Activated CD4-positive, alpha-beta T cell treated with anti-CD3 and anti-CD28 coated beads for 36 hours (primary cell): ENCODE results near the gene ABHD8. TPM values are rescaled to one million over a fixed set of nuclear protein-coding genes. Genes with fewer than 3 reads are reported as not detected.

Experiments used
- ATAC-seq: fragments of 200-7000 bp; cut with Tn5 transposase; one replicate; pipeline ENCODE4 v1.10.0; 2021; ENCODE audit warnings: mild to moderate bottlenecking, moderate library complexity
- CTCF ChIA-PET: fragments of 350-600 bp; sonication (Branson Sonifier 250); formaldehyde crosslinking; loops from one replicate; lab custom pipeline; 2021; ENCODE audit warnings: antibody characterized with exemption; lab: Charles Lee
- POLR2A ChIA-PET: fragments of 350-600 bp; sonication (Branson Sonifier 250); formaldehyde crosslinking; loops from one replicate; lab custom pipeline; 2021; ENCODE audit warnings: antibody characterized with exemption, inconsistent platforms; lab: Charles Lee
- DNase-seq: peaks from one replicate; pipeline ENCODE4 v3.0.0-alpha.2; 2020
- H3K27ac Mint-ChIP-seq: one replicate; pipeline ENCODE4 v1.8.0; 2021; ENCODE audit warnings: mixed read lengths
- H3K27me3 Mint-ChIP-seq: one replicate; pipeline ENCODE4 v1.8.0; 2021; ENCODE audit warnings: mixed read lengths
- H3K36me3 Mint-ChIP-seq: one replicate; pipeline ENCODE4 v1.8.0; 2021; ENCODE audit warnings: low read depth, mixed read lengths
- H3K4me1 Mint-ChIP-seq: one replicate; pipeline ENCODE4 v1.8.0; 2021; ENCODE audit warnings: mixed read lengths
- H3K4me3 Mint-ChIP-seq: one replicate; pipeline ENCODE4 v1.8.0; 2021; ENCODE audit warnings: mild to moderate bottlenecking, moderate library complexity, mixed read lengths
- H3K9me3 Mint-ChIP-seq: one replicate; pipeline ENCODE4 v1.8.0; 2021; ENCODE audit warnings: low read depth, mixed read lengths
- intact Hi-C, 2 experiments: fragments of 100-400 bp; cut with DNase I in 1 of 2; cut with micrococcal nuclease in 1 of 2; formaldehyde crosslinking; loops; one replicate each; pipeline versions ENCODE4 v1.14.2 to v1.15.1; 2022 to 2024; cut with DNase I, micrococcal nuclease
- total RNA-seq, 2 experiments: library from RNA; stranded (reverse); gene quantifications; one replicate each; pipeline ENCODE4 v1.2.3, GENCODE V29; 2021

The ABHD8 gene
- total RNA-seq, 2 experiments from 2014 or later: 6.1 to 8.0 TPM

DNA sequence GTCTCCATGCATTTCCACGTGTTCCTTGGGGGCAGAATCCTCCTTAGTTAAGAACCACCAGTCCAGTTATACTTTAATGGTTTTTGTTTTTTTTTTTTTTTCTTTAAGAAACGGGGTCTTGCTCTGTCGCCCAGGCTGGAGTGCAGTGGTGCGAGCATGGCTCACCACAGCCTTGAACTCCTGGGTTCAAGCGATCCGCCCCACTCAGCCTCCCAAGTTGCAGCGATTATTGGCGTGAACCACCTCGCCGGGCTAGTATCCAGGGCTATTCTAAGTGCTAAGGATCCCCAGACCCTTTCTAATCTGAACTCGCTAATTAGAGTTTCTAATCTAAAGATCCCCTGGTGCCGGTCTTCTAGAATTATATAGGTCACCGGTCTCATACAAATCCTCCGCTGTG is 9.6 kb downstream of the ABHD8 start:
- Mint-ChIP-seq H3K4me1 (peaks cover 5% of the 10 kb centered on the region), H3K9me3 (no peaks in the 10 kb centered on the region), H3K4me3 (no peak overlapping the region), H3K36me3 (peaks cover 10% of the 10 kb centered on the region), H3K27me3 (no peaks in the 10 kb centered on the region), H3K27ac (no peak overlapping the region)
- CTCF ChIA-PET: interaction anchor here (0.6 to 3.4 kb wide), 12 partner anchors 11 to 504 kb away, joined by 3 to 24 read pairs (median 4); partner anchors contain the start of genes ABHD8, BABAM1, DDA1 and MRPL34
- POLR2A ChIA-PET: interaction anchor here (1.0 kb wide), 1 partner anchor 16 kb away, joined by 5 read pairs; the partner anchor contains the start of gene DDA1
- ATAC-seq (no peak), DNase-seq (no peak)
- intact Hi-C loops: loop anchor here in 1 of 2 experiments (1.0 to 5.0 kb wide), 2 partner anchors 157 to 174 kb away; no protein-coding TSS in a partner anchor

DNA sequence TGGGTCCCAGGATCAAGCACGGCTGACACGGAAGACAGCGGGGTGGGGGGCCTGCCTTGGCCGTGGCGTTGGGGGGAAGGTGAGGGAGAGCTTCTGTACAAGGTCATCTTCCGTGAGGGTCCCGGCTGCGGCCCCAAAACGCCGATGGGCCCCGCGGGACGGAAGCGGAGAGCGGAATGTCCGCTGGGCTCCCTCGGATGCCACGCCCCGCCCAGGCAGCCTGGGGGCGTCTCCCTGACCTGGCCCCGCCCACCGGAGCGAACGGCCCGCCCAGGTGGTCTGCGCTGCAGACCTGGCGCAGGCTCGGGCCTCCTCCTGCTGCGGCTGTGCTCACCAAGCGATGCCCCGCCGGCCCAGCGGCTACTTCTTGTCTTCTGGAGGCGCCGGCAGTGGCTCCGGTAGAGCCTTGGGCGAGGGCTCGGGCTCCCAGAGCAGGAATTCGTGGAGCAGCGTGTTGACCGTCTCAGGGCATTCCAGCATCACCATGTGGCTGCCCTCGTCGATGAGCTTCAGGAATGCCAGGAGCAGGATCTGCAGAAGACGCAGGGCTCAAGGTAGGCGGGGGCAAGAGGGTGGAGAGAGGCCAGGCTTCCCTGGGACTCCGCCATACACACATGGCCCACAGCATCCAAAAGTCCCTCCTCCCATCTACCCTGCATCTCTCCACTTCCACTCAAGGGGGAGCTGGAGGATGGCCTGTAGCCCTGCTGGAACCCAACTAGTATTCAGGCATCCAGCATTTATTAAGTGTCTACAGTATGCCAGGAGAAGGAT is 10.7 kb downstream of the ABHD8 start:
- DNase-seq (peak; percentile 90), ATAC-seq (peak; percentile 98)
- peak overlapping the region; percentile 88 for H3K4me3 Mint-ChIP-seq
- H3K27ac Mint-ChIP-seq: peak overlapping the region; percentile 84
- ChIA-PET CTCF (interaction anchor here (0.6 to 3.4 kb wide), 16 partner anchors 10 to 503 kb away, joined by 3 to 24 read pairs (median 4); partner anchors contain the start of genes ABHD8, BABAM1, DDA1 and MRPL34), POLR2A (interaction anchor here (0.6 to 1.0 kb wide), 4 partner anchors 13 to 473 kb away, joined by 3 to 5 read pairs (median 4); partner anchors contain the start of gene DDA1)
- intact Hi-C loops: loop anchor here (1.0 to 5.0 kb wide), 11 partner anchors 11 to 217 kb away; partner anchors contain the start of genes ABHD8 (in 2 of the 2), DDA1 (in 2 of the 2), BABAM1 (in 1 of the 2) and GTPBP3 (in 1 of the 2)
- H3K4me1 Mint-ChIP-seq: peaks cover 5% of the 10 kb centered on the region
- peaks cover 5% of the 10 kb centered on the region for H3K36me3 Mint-ChIP-seq
- H3K9me3 Mint-ChIP-seq: no peaks in the 10 kb centered on the region
- H3K27me3 Mint-ChIP-seq: no peaks in the 10 kb centered on the region

DNA sequence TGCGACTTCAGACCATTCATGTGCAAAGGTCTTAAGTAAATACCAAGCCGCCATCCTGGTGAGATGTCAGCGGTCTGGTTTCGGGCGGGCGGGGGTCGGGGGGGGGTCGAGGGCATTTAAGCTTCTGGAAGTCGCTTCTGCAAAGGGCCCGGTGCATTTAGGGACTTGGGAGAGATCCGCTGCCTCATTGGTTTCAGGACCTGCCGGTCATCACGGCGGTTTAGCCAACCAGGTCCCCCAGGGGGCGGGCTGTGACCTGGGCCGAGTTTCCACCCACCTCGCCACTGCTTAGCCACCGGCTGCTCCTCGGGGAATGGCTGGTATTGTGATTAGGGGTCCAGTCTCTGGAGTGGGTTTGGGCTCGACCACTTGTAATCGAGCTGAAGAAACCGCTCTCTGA is 13.7 kb downstream of the ABHD8 start:
- intact Hi-C loops: no loop called here
- Mint-ChIP-seq H3K4me1 (peaks cover 3% of the 10 kb centered on the region), H3K36me3 (peaks cover 2% of the 10 kb centered on the region), H3K27me3 (no peaks in the 10 kb centered on the region), H3K27ac (no peak overlapping the region), H3K9me3 (no peaks in the 10 kb centered on the region), H3K4me3 (no peak overlapping the region)
- peak; percentile 78 for DNase-seq
- ChIA-PET POLR2A (no interaction called here), CTCF (no interaction called here)
- peak; percentile 16 for ATAC-seq

- POLR2A ChIA-PET: no interaction called here
These were observed 16.5 kb downstream of the ABHD8 start for GRCh38 chr19:17286752-17287151.

GRCh38 chr19:17286263-17286662 is 17.0 kb downstream of the ABHD8 start:
- CTCF ChIA-PET: interaction anchor here (0.9 kb wide), 1 partner anchor 26 kb away, joined by 3 read pairs; no protein-coding TSS in a partner anchor
- intact Hi-C loops: no loop called here

More at GRCh38 chr19:17286752-17287151, 16.5 kb downstream of the ABHD8 start:
- H3K36me3 Mint-ChIP-seq: no peaks in the 10 kb centered on the region
- no peak overlapping the region for H3K4me3 Mint-ChIP-seq
- no peak for ATAC-seq
- CTCF ChIA-PET: interaction anchor here (0.9 kb wide), 1 partner anchor 26 kb away, joined by 3 read pairs; no protein-coding TSS in a partner anchor
- peaks cover 3% of the 10 kb centered on the region for H3K27me3 Mint-ChIP-seq
- peaks cover 3% of the 10 kb centered on the region for H3K4me1 Mint-ChIP-seq
- H3K9me3 Mint-ChIP-seq: no peaks in the 10 kb centered on the region
- intact Hi-C loops: no loop called here
- no peak overlapping the region for H3K27ac Mint-ChIP-seq
- no peak for DNase-seq

DNA sequence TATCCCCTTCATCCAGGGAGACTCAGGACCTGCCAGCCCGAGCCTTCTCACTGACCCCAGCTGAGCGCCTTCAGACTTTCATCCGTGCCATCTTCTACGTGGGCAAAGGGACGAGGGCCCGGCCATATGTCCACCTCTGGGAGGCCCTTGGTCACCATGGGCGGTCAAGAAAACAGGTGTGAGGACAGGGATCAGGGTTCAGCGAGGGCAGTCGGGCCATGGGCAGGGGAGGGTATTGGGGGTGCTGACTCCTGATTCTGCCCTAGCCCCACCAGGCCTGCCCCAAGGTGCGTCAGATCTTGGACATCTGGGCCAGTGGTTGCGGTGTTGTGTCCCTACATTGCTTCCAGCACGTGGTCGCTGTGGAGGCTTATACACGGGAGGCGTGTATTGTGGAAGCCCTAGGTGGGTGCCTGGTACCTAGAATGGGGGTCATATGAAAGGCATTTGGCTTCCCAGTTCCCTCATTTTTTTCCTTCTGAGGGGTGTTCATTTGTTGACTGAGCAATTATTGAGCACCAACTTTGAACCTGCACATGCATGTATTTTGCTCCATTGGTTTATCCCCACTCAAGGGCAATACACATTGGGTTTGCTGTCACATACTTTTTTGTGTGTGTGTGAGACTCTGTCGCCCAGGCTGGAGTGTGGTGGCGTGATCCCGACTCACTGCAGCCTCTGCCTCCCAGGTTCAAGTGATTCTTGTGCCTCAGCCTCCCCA is 17.6 kb downstream of the ABHD8 start:
- CTCF ChIA-PET: interaction anchor here (1.0 kb wide), 1 partner anchor 19 kb away, joined by 4 read pairs; no protein-coding TSS in a partner anchor
- intact Hi-C loops: no loop called here
- H3K4me3 Mint-ChIP-seq: no peak overlapping the region
- POLR2A ChIA-PET: no interaction called here
- H3K27me3 Mint-ChIP-seq: peaks cover 3% of the 10 kb centered on the region
- ATAC-seq: no peak
- H3K36me3 Mint-ChIP-seq: no peaks in the 10 kb centered on the region
- no peaks in the 10 kb centered on the region for H3K9me3 Mint-ChIP-seq
- H3K4me1 Mint-ChIP-seq: peaks cover 8% of the 10 kb centered on the region
- DNase-seq: no peak
- no peak overlapping the region for H3K27ac Mint-ChIP-seq

More at GRCh38 chr19:17286263-17286662, 17.0 kb downstream of the ABHD8 start:
- H3K4me3 Mint-ChIP-seq: no peak overlapping the region
- no peaks in the 10 kb centered on the region for H3K9me3 Mint-ChIP-seq
- POLR2A ChIA-PET: no interaction called here
- no peaks in the 10 kb centered on the region for H3K36me3 Mint-ChIP-seq
- peaks cover 3% of the 10 kb centered on the region for H3K27me3 Mint-ChIP-seq
- peaks cover 6% of the 10 kb centered on the region for H3K4me1 Mint-ChIP-seq
- ATAC-seq: no peak
- DNase-seq: no peak
- H3K27ac Mint-ChIP-seq: no peak overlapping the region

- intact Hi-C loops: loop anchor here in 1 of 2 experiments (2.0 kb wide), 1 partner anchor 505 kb away; no protein-coding TSS in a partner anchor
- H3K4me3 Mint-ChIP-seq: no peak overlapping the region
- H3K27me3 Mint-ChIP-seq: peaks cover 3% of the 10 kb centered on the region
- H3K36me3 Mint-ChIP-seq: no peaks in the 10 kb centered on the region
- ChIA-PET POLR2A (no interaction called here), CTCF (interaction anchor here (0.9 to 6.3 kb wide), 5 partner anchors 16 to 215 kb away, joined by 3 to 45 read pairs (median 6); partner anchors contain the start of gene MRPL34)
- no peak overlapping the region for H3K27ac Mint-ChIP-seq
- DNase-seq: no peak
- no peak for ATAC-seq
- no peaks in the 10 kb centered on the region for H3K9me3 Mint-ChIP-seq
- H3K4me1 Mint-ChIP-seq: peaks cover 8% of the 10 kb centered on the region
These were observed 19.7 kb downstream of the ABHD8 start for GRCh38 chr19:17283504-17283996.

DNA sequence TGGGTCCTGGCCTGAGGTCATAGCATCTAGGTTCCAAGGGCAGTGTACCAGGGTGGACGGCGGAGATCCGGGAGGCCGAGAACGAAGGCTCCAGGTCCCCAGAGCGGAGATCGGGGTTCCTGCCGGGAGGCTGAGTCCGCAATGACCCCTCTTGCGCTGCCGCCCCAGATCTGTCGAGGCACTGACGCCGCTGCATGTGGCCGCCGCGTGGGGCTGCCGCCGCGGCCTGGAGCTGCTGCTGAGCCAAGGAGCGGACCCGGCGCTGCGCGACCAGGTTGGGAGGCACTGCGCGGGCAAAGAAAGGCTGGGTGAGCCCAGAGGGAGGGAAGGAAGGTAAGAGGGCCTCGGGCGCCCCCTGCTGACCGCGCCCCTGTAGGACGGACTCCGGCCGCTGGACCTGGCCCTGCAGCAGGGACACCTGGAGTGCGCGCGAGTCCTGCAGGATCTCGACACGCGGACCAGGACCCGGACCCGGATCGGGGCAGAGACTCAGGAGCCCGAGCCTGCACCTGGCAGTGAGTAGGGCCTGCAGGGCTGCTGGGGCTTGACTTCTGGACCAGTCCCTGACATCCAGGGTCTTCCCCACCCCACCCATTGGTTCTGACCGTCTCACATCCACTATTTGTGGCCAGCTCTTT is 20.6 kb downstream of the ABHD8 start:
- H3K36me3 Mint-ChIP-seq: peaks cover under 1% of the 10 kb centered on the region
- peak; percentile 96 for ATAC-seq
- ChIA-PET CTCF (interaction anchor here (0.6 to 6.3 kb wide), 10 partner anchors 10 to 545 kb away, joined by 3 to 45 read pairs (median 3); partner anchors contain the start of genes BABAM1 and MRPL34), POLR2A (interaction anchor here (0.6 to 0.7 kb wide), 2 partner anchors 15 to 17 kb away, joined by 3 to 4 read pairs; no protein-coding TSS in a partner anchor)
- H3K4me3 Mint-ChIP-seq: peak overlapping the region; percentile 73
- DNase-seq: peak; percentile 90
- H3K27me3 Mint-ChIP-seq: peaks cover 3% of the 10 kb centered on the region
- peaks cover 8% of the 10 kb centered on the region for H3K4me1 Mint-ChIP-seq
- H3K9me3 Mint-ChIP-seq: no peaks in the 10 kb centered on the region
- peak overlapping the region; percentile 59 for H3K27ac Mint-ChIP-seq
- intact Hi-C loops: loop anchor here (1.0 to 2.0 kb wide), 7 partner anchors 14 to 511 kb away; no protein-coding TSS in a partner anchor

DNA sequence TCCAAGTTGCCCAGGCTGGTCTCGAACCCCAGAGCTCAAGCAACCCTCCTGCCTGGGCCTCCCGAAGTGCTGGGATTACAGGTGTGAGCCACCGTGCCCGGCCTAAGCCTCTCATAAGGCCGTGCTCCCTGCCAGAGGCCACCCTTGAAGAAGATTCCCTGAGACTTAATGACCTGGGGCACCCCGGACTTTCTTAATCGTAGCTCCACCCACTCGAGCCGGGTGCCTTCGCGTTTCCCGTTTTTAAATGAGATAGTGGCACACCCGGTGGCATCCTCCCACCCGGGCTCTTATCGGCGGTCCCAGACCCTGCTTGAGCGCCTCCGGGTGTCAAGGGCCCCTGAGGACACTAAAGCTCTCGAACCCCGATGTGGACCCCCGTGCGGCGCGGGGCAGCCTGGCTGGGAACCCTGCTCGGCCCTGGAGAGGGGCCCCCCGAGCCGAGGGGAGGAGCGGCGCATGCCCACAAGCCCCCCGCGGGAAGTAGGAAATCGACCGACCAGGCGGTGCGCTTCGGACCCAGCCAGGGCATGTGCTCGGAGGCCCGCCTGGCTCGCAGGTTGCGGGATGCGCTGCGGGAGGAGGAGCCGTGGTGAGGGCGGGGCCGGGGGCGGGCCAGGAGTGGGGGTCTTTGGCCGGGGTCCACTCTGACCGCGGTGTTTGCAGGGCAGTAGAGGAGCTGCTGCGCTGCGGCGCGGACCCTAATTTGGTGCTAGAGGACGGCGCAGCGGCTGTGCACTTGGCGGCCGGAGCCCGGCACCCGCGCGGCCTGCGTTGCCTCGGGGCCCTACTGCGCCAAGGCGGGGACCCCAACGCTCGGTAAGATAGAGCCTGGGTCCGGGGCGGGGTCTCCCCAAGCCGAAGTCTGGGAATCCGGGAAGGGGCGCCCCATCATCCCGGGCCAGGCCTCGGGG is 21.6 kb downstream of the ABHD8 start, which contains the start of gene ANKLE1:
TSS of gene ANKLE1 (plus strand) at position 511 of the 914 bp plus-strand sequence. CDS start at position 531, 20 bp downstream.
- H3K4me1 Mint-ChIP-seq: peaks cover 8% of the 10 kb centered on the region
- ChIA-PET CTCF (interaction anchor here (0.6 to 6.3 kb wide), 9 partner anchors 11 to 544 kb away, joined by 3 to 45 read pairs (median 3); partner anchors contain the start of genes BABAM1, MRPL34 and OCEL1), POLR2A (interaction anchor here (0.7 to 1.0 kb wide), 2 partner anchors 15 to 16 kb away, joined by 3 to 6 read pairs; partner anchors contain the start of gene BABAM1)
- H3K27ac Mint-ChIP-seq: peak within 1 kb of the TSS; percentile 59
- intact Hi-C loops: loop anchor here (1.0 to 2.0 kb wide), 7 partner anchors 13 to 510 kb away; no protein-coding TSS in a partner anchor
- ATAC-seq (peak; percentile 14), DNase-seq (peak; percentile 50)
- H3K4me3 Mint-ChIP-seq: peak within 1 kb of the TSS; percentile 73
- peaks cover 3% of the 10 kb centered on the region for H3K27me3 Mint-ChIP-seq
- no peaks in the 10 kb centered on the region for H3K9me3 Mint-ChIP-seq
- H3K36me3 Mint-ChIP-seq: peaks cover 7% of the 10 kb centered on the region
